Measurements from ENCODE around the gene LETM1. TPM values are rescaled to one million over a fixed set of nuclear protein-coding genes. Genes with fewer than 3 reads are reported as not detected.
A peak's percentile ranks its signal among the peaks of the same experiment; 100 is the strongest.

LETM1 gene
- total and polyA plus RNA-seq, 2 of the 13 experiments (the other 11 are each of a cell fraction or from before 2014, with no cell fraction given), result 9.7 to 41.6 TPM

DNA sequence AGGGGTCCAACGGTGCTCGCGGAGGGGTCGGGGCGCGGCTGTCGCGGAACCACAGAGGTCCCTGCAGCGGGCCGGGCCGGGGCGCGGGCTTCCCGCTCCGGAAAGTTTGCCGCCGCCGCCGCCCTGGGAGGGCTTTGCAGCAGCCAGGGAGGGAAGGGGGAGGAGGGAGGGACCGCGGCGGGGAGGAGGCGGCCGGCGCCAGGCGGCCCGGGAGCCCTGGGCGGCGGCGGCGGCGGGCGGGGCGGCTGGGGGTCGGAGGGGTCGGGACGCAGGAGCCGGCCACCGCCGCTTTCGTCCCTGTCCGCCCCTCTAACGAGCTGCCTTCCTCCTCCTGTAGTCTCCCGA, 62.5 kb downstream of the LETM1 start:
- H3K27ac ChIP-seq (ENCODE audit: extremely low read length, insufficient read depth, low read length), result peak overlapping the region; percentile 69
- peaks cover under 1 to 2% of the 10 kb centered on the region in 2 experiments; a peak in 2 of 5 replicates for H3K36me3 ChIP-seq (replicated peaks in 1 of 2; ENCODE audit: control insufficient read depth in 1 of 2, insufficient read depth in 2 of 2, low read length in 2 of 2)
- intact Hi-C loops (cut with micrococcal nuclease; ENCODE audit: unreplicated experiment), result no loop called here
- ATAC-seq (no peak), FAIRE-seq (no peak), DNase-seq (ENCODE audit: low spot score) (no peak)
- no peaks in the 10 kb centered on the region for H3K9me3 ChIP-seq (ENCODE audit: low read length)
- H3K27me3 ChIP-seq (ENCODE audit: control insufficient read depth in 1 of 2, insufficient read depth in 2 of 2, low read length in 2 of 2), result peaks cover 8 to 22% of the 10 kb centered on the region in 2 experiments; a peak in 4 of 5 replicates
- CTCF ChIA-PET (ENCODE audit: low intra/inter-chr PET ratio, low total read pairs), result interaction anchor here (3.3 kb wide), 1 partner anchor 16 kb away, joined by 11 read pairs; no protein-coding TSS in a partner anchor
- H3K4me3 ChIP-seq (replicated peaks in 1 of 3; ENCODE audit: insufficient read depth in 1 of 3, low read depth in 2 of 3, low read length in 3 of 3), result peak overlapping the region; percentile 94 to 98 (median 95); a peak in 5 of 6 replicates
- H3K4me2 ChIP-seq (ENCODE audit: low read depth, low read length), result no peak overlapping the region
- H3K4me1 ChIP-seq (ENCODE audit: insufficient read depth, low read length), result peaks cover 71% of the 10 kb centered on the region
- peaks cover 39% of the 10 kb centered on the region for H3K79me2 ChIP-seq (ENCODE audit: insufficient read depth, low read length)
- POLR2A ChIA-PET, result interaction anchor here (0.7 to 28.6 kb wide), 6 partner anchors 8 to 72 kb away, joined by 3 to 1258 read pairs (median 35); partner anchors contain the start of genes TACC3 and TMEM129
- H3K9ac ChIP-seq (ENCODE audit: insufficient read depth, low read depth, low read length), result peak overlapping the region; percentile 94
- H4K20me1 ChIP-seq (ENCODE audit: insufficient read depth, low read length), result peaks cover 3% of the 10 kb centered on the region; the same call in 1 of the 2 replicates
- in situ Hi-C loops (cut with HindIII; ENCODE audit: extremely low pct_ligation_motif_present, low pct_unique_long_range_greater_than_20kb), result no loop called here
- no peak overlapping the region for H2AFZ ChIP-seq (ENCODE audit: low read length)
- no TSS peak for BruUV-seq (replicated peaks)
- TF ChIP-seq, protein P1, sequence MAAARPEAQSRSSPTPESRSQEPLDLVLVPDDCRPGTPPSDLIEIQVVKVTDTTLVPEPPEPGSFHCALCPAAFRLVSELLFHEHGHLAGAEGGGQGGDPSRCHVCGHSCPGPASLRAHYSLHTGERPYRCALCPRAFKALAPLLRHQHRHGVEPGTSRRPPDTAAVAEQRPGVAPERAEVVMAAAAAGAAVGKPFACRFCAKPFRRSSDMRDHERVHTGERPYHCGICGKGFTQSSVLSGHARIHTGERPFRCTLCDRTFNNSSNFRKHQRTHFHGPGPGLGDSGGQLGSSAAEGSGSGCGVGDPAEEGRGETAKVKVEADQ (CRISPR knock-in tag; IDR thresholded peaks at IDR 0.05; ENCODE audit: borderline replicate concordance), result no peak
- TF ChIP-seq, protein P2, sequence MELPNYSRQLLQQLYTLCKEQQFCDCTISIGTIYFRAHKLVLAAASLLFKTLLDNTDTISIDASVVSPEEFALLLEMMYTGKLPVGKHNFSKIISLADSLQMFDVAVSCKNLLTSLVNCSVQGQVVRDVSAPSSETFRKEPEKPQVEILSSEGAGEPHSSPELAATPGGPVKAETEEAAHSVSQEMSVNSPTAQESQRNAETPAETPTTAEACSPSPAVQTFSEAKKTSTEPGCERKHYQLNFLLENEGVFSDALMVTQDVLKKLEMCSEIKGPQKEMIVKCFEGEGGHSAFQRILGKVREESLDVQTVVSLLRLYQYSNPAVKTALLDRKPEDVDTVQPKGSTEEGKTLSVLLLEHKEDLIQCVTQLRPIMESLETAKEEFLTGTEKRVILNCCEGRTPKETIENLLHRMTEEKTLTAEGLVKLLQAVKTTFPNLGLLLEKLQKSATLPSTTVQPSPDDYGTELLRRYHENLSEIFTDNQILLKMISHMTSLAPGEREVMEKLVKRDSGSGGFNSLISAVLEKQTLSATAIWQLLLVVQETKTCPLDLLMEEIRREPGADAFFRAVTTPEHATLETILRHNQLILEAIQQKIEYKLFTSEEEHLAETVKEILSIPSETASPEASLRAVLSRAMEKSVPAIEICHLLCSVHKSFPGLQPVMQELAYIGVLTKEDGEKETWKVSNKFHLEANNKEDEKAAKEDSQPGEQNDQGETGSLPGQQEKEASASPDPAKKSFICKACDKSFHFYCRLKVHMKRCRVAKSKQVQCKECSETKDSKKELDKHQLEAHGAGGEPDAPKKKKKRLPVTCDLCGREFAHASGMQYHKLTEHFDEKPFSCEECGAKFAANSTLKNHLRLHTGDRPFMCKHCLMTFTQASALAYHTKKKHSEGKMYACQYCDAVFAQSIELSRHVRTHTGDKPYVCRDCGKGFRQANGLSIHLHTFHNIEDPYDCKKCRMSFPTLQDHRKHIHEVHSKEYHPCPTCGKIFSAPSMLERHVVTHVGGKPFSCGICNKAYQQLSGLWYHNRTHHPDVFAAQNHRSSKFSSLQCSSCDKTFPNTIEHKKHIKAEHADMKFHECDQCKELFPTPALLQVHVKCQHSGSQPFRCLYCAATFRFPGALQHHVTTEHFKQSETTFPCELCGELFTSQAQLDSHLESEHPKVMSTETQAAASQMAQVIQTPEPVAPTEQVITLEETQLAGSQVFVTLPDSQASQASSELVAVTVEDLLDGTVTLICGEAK (IDR thresholded peaks at IDR 0.05), result no peak
- TF ChIP-seq, protein P2 (CRISPR knock-in tag; IDR thresholded peaks at IDR 0.05), result no peak
- TF ChIP-seq CCDC6 (CRISPR knock-in tag; IDR thresholded peaks at IDR 0.05), result 0 out of 2 replicates have a peak, but pooled peaks have one; percentile 11
- WGBS (ENCODE audit: low lambda C conversion rate), result no CpG with 5 or more reads among the region's 44 CpGs
